GM19452 (cell line): ENCODE results near the gene GALNT11.

ENCODE experiments used
- ATAC-seq: cut with Tn5 transposase; IDR thresholded peaks from one replicate; pipeline ENCODE4 v1.9.1; 2021; ENCODE audit not compliant: unreplicated experiment

Gene GALNT11

GRCh38 chr7:152115021-152115718, 89.7 kb downstream of the GALNT11 start:
- no peak for ATAC-seq

GRCh38 chr7:152117356-152117755, 91.9 kb downstream of the GALNT11 start:
- ATAC-seq = no peak

- no peak for ATAC-seq
Measured at GRCh38 chr7:152120210-152120609, 94.7 kb downstream of the GALNT11 start.

- no peak for ATAC-seq
Measured at GRCh38 chr7:152120776-152121175, 95.3 kb downstream of the GALNT11 start.

- ATAC-seq = no peak
Measured at GRCh38 chr7:152121432-152121831, 96.0 kb downstream of the GALNT11 start.

- ATAC-seq = no peak
Measured at GRCh38 chr7:152122540-152122939, 97.1 kb downstream of the GALNT11 start.

- no peak for ATAC-seq
Measured at GRCh38 chr7:152126741-152127140, 101.3 kb downstream of the GALNT11 start.

- ATAC-seq = no peak
Measured at GRCh38 chr7:152127229-152127628, 101.8 kb downstream of the GALNT11 start.

- no peak for ATAC-seq
Measured at GRCh38 chr7:152128252-152128651, 102.8 kb downstream of the GALNT11 start.

- ATAC-seq = no peak
Measured at GRCh38 chr7:152128741-152129461, 103.4 kb downstream of the GALNT11 start.

GRCh38 chr7:152129682-152130081, 104.2 kb downstream of the GALNT11 start:
- ATAC-seq = no peak

GRCh38 chr7:152130658-152131590, 105.5 kb downstream of the GALNT11 start:
- no peak for ATAC-seq

GRCh38 chr7:152131981-152132494, 106.6 kb downstream of the GALNT11 start:
- no peak for ATAC-seq

- no peak for ATAC-seq
Measured at GRCh38 chr7:152132812-152133211, 107.3 kb downstream of the GALNT11 start.

- no peak for ATAC-seq
Measured at GRCh38 chr7:152133804-152134203, 108.3 kb downstream of the GALNT11 start.

- ATAC-seq = no peak
Measured at GRCh38 chr7:152136686-152137085, 111.2 kb downstream of the GALNT11 start.

- no peak for ATAC-seq
Measured at GRCh38 chr7:152137476-152138025, 112.1 kb downstream of the GALNT11 start.

- ATAC-seq = no peak
Measured at GRCh38 chr7:152140067-152140466, 114.6 kb downstream of the GALNT11 start.

- ATAC-seq = no peak
Measured at GRCh38 chr7:152140560-152140959, 115.1 kb downstream of the GALNT11 start.

GRCh38 chr7:152142976-152143595, 117.6 kb downstream of the GALNT11 start:
- no peak for ATAC-seq
